Gastrocnemius medialis (tissue), 4 donors: ENCODE data around the gene VIT.

ENCODE experiments used
- CTCF ChIP-seq, 5 experiments: fragments of 450-650 bp in 3 of 5; fragments of 200-600 bp in 2 of 5; sonication (generic) in 2 of 5; IDR thresholded peaks in 4 of 5; conservative IDR thresholded peaks in 1 of 5; 1 replicate in 4 of 5; 2 replicates in 1 of 5; pipeline ENCODE4 v1.5.1; 2016 to 2019; ENCODE audit warnings: antibody characterized with exemption in 5 of 5, mild to moderate bottlenecking in 3 of 5, moderate library complexity in 3 of 5
- POLR2A ChIP-seq, 2 donors: fragments of 450-650 bp; IDR thresholded peaks; one replicate each; pipeline ENCODE4 v1.6.1; 2017; ENCODE audit warnings: antibody characterized with exemption in 2 of 2, mild to moderate bottlenecking in 2 of 2, moderate library complexity in 2 of 2

- TF ChIP-seq CTCF (IDR thresholded peaks at IDR 0.05 in 4 of 5, conservative IDR thresholded peaks at IDR 0.05 in 1 of 5) (no peak), POLR2A (IDR thresholded peaks at IDR 0.05) (no peak)
These were observed 66.4 kb downstream of the VIT start for GRCh38 chr2:36762764-36763490.
